Adrenal gland (tissue), 12 donors: ENCODE measurements around the gene ZNF821. TPM values are rescaled to one million over a fixed set of nuclear protein-coding genes. Genes with fewer than 3 reads are reported as not detected.
A peak's percentile ranks its signal among the peaks of the same experiment; 100 is the strongest.

Experiments
- DNase-seq, 7 donors: peaks; one replicate each; pipeline ENCODE4 v3.0.0-alpha.2; 2019 to 2020
- H3K27ac ChIP-seq, 5 donors: fragments of 200-600 bp; sonication (generic) in 4 of 5; 1 replicate in 3 of 5; 2 replicates in 2 of 5; pipeline versions ENCODE4 v1.5.1 to v1.8.0; 2016 to 2020; ENCODE audit warnings: mild to moderate bottlenecking in 1 of 5
- H3K27me3 ChIP-seq: fragments of 200-600 bp; 2 replicates; pipeline ENCODE4 v1.8.0; 2021
- H3K36me3 ChIP-seq, 2 donors: fragments of 200-600 bp; replicated peaks in 1 of 2; 1 replicate in 1 of 2; 2 replicates in 1 of 2; pipeline versions ENCODE4 v1.5.1 to v1.8.0; 2018 to 2022
- H3K4me1 ChIP-seq, 2 donors: fragments of 200-600 bp; replicated peaks in 1 of 2; 1 replicate in 1 of 2; 2 replicates in 1 of 2; pipeline versions ENCODE4 v1.5.1 to v1.8.0; 2018 to 2021
- H3K4me3 ChIP-seq, 4 donors: fragments of 200-600 bp; sonication (generic) in 3 of 4; one replicate each; pipeline ENCODE4 v1.5.1; 2016 to 2018
- H3K9me3 ChIP-seq, 3 donors: fragments of 200-600 bp; sonication (generic) in 1 of 3; replicated peaks in 1 of 3; 1 replicate in 2 of 3; 2 replicates in 1 of 3; pipeline versions ENCODE4 v1.5.1 to v1.8.0; 2016 to 2021
- POLR2A ChIP-seq, 2 donors: fragments of 450-650 bp; IDR thresholded peaks; one replicate each; pipeline ENCODE4 v1.6.1; 2017; ENCODE audit warnings: antibody characterized with exemption in 2 of 2, mild to moderate bottlenecking in 2 of 2, moderate library complexity in 1 of 2
- WGBS, 4 donors: extraction: QIAGEN DNeasy Blood & Tissue Kit in 2 of 4; methylation state at CpG; one replicate each; pipeline versions ENCODE4 v1.1.5 to v1.1.7; 2013 to 2017; 5-methylcytosine and 5-hydroxymethylcytosine counted together
- intact Hi-C, 2 donors: fragments of 100-400 bp; cut with DNase I; formaldehyde crosslinking; loops; one replicate each; pipeline versions ENCODE4 v1.14.1 to v1.15.0; 2022 to 2023
- polyA plus RNA-seq, 3 donors: library from polyadenylated mRNA; stranded (reverse); fragments of 200-250 nt in 2 of 3; fragments of 350-450 nt in 1 of 3; fragmentation: Illumina TruSeq in 1 of 3; extraction: RNeasy Lipid Tissue Mini Kit (QIAGEN cat#74804) in 1 of 3; gene quantifications; one replicate each; pipeline ENCODE4 v1.2.3, GENCODE V29; 2013 to 2014
- total RNA-seq, 9 donors: library from RNA; depleted of rRNA in 4 of 9; stranded (reverse); fragments of >200 nt in 4 of 9; fragments of 120-200 nt in 1 of 9; fragmentation: NEBNext Ultra II Directional in 1 of 9; extraction: Animal tissue kit (Norgen Biotek cat#: 25700) in 1 of 9; gene quantifications; one replicate each; pipeline versions ENCODE4 v1.1.0 to v1.2.4, GENCODE V29; 2013 to 2023
- TF ChIP-seq, protein P1 (sequence below), 6 experiments: fragments of 450-650 bp in 4 of 6; fragments of 200-600 bp in 2 of 6; sonication (generic) in 1 of 6; IDR thresholded peaks; 1 replicate in 5 of 6; 2 replicates in 1 of 6; pipeline versions ENCODE4 v1.5.1 to v1.8.0; 2016 to 2021; ENCODE audit warnings: antibody characterized with exemption in 6 of 6, mild to moderate bottlenecking in 2 of 6, moderate library complexity in 1 of 6
- donor health status: healthy with polysubstance abuse.
- donor health status: Bipolar disorder and iron deficiency.
- donor health status: DM: yes; HTN: yes; CAD: no.
- donor health status: DM: no; HTN: no; CAD: no.
- donor health status: DM: no; HTN: no; CAD: no.
- donor health status: DM: yes; HTN: yes; CAD: no.

The ZNF821 gene
- total and polyA plus RNA-seq, 12 donors = 4.6 to 13.1 (median 7.2) TPM

DNA sequence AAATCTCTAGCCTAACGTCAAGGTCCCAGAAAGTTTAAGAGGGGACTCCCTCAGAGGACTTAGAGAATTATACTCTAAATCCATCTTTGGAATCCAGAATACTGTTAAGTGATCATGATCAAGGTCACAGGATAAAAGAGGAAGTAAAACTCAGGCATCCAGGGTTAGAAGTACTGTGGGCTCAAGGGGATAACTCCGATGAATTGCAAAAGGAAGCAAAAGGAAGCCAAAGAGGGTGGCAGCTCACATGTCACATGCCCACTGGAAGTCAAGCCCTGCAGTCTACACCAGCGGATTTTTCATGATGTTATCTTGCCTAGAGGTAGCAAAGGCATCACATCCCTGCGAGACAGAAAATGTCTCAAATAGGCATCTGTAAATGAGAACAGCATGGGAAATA lies 3.8 kb downstream of the ZNF821 start:
- no peak for DNase-seq
- intact Hi-C loops = loop anchor here in 1 of 2 donors (10.0 kb wide), 1 partner anchor 85 kb away; no protein-coding TSS in a partner anchor
- no peak for TF ChIP-seq POLR2A (IDR thresholded peaks at IDR 0.05)
- Histone ChIP-seq H3K27me3 (no peaks in the 10 kb centered on the region), H3K36me3 (peaks cover 0 to 29% of the 10 kb centered on the region in 2 donors), H3K27ac (no peak overlapping the region), H3K4me1 (peaks cover 3 to 14% of the 10 kb centered on the region in 2 donors), H3K4me3 (no peak overlapping the region), H3K9me3 (no peaks in the 10 kb centered on the region)
- 66 to 77% (median 71%) methylated on average over 4 of the region's 4 CpGs for WGBS, 4 donors

DNA sequence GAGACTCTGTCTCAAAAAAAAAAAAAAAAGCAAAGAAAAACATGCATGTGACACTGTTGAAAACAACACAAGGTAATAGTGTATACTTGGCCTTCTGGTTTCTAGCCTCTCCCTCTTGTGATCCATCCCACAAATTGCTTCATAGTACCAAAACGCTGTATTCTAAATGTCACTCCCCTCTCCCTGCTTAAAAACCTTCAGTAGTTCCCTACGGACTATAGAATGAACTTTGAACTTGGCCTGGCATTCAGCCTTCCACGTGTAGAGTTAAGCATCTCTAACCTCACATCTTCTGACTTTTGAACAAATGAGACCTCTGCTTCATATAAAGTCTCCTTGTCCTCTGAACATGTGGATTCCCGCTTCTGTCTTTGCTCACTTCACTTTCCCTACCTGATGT lies 5.1 kb downstream of the ZNF821 start:
- Histone ChIP-seq H3K9me3 (no peaks in the 10 kb centered on the region), H3K27me3 (no peaks in the 10 kb centered on the region), H3K4me3 (no peak overlapping the region), H3K27ac (no peak overlapping the region), H3K36me3 (peaks cover 0 to 33% of the 10 kb centered on the region in 2 donors), H3K4me1 (peaks cover 3 to 14% of the 10 kb centered on the region in 2 donors)
- WGBS, 4 donors = 64 to 78% (median 69%) methylated on average over 4 of the region's 4 CpGs
- intact Hi-C loops = loop anchor here in 1 of 2 donors (5.0 kb wide), 1 partner anchor 83 kb away; no protein-coding TSS in a partner anchor
- peak in 1 of 7 donors; percentile 1 for DNase-seq
- TF ChIP-seq, protein P1, sequence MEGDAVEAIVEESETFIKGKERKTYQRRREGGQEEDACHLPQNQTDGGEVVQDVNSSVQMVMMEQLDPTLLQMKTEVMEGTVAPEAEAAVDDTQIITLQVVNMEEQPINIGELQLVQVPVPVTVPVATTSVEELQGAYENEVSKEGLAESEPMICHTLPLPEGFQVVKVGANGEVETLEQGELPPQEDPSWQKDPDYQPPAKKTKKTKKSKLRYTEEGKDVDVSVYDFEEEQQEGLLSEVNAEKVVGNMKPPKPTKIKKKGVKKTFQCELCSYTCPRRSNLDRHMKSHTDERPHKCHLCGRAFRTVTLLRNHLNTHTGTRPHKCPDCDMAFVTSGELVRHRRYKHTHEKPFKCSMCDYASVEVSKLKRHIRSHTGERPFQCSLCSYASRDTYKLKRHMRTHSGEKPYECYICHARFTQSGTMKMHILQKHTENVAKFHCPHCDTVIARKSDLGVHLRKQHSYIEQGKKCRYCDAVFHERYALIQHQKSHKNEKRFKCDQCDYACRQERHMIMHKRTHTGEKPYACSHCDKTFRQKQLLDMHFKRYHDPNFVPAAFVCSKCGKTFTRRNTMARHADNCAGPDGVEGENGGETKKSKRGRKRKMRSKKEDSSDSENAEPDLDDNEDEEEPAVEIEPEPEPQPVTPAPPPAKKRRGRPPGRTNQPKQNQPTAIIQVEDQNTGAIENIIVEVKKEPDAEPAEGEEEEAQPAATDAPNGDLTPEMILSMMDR (IDR thresholded peaks at IDR 0.05) = no peak
- no peak for TF ChIP-seq POLR2A (IDR thresholded peaks at IDR 0.05)

DNA sequence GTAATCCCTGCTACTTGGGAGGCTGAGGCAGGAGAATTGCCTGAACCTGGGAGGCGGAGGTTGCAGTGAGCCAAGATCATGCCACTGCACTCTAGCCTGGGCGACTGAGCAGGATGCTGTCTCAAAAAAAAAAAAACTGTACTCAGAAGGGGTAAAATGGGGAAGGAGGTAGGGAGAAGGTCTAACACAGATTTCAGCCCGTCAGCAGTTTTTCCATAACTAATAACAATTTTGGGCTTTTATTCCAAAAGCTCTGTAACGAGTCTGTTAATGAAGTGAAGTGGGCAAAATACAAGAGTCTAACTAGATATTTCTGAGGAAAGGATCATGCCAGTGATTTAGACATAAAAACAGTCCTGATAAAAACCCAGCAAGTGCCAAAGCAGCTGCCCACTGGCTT lies 10.8 kb downstream of the ZNF821 start:
- intact Hi-C loops = no loop called here

DNA sequence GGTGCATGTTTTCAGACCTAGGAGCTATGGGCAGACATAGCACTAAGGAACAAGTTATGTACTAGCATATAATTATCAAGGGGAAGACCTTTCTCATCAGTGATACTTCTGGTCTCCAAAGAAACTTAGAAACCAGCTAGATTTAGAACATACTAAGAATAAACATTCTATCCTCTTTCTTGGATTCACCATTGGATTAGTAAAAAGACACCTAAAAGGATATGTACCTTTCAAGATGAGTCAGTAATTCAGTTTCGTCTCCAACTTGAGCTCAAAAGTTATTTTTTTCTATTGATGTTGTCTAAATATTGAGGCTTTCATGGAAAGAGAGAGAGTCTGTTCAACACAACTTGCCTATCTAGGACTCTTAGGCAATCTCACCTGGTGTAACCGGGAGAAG lies 13.2 kb downstream of the ZNF821 start:
- intact Hi-C loops = no loop called here
- peaks cover 0 to 13% of the 10 kb centered on the region in 2 donors for H3K36me3 ChIP-seq
- WGBS, 4 donors = 92 to 97% (median 94%) methylated on average over 2 of the region's 2 CpGs

More for the DNA sequence above, 10.8 kb downstream of the ZNF821 start:
- TF ChIP-seq, protein P1 (IDR thresholded peaks at IDR 0.05) = no peak
- no peak for TF ChIP-seq POLR2A (IDR thresholded peaks at IDR 0.05)
- Histone ChIP-seq H3K27me3 (no peaks in the 10 kb centered on the region), H3K36me3 (peaks cover 0 to 18% of the 10 kb centered on the region in 2 donors), H3K9me3 (no peaks in the 10 kb centered on the region), H3K4me1 (no peaks in the 10 kb centered on the region), H3K27ac (no peak overlapping the region), H3K4me3 (no peak overlapping the region)
- 86 to 89% (median 88%) methylated on average over 4 of the region's 4 CpGs for WGBS, 4 donors
- DNase-seq = no peak

More for the DNA sequence above, 13.2 kb downstream of the ZNF821 start:
- Histone ChIP-seq H3K27me3 (no peaks in the 10 kb centered on the region), H3K9me3 (no peaks in the 10 kb centered on the region), H3K4me1 (no peaks in the 10 kb centered on the region), H3K27ac (no peak overlapping the region), H3K4me3 (no peak overlapping the region)
- no peak for TF ChIP-seq POLR2A (IDR thresholded peaks at IDR 0.05)
- TF ChIP-seq, protein P1 (IDR thresholded peaks at IDR 0.05) = no peak
- DNase-seq = no peak
